PC-9 (cell line): ENCODE measurements around the gene HABP2.

Experiments
- EZH2 ChIP-seq: fragments of 200-600 bp; sonication (generic); IDR thresholded peaks from 2 replicates; pipeline ENCODE4 v1.8.0; 2017; ENCODE audit warnings: antibody characterized with exemption, low read depth
- TF ChIP-seq, protein P1 (sequence below): fragments of 200-600 bp; sonication (generic); conservative IDR thresholded peaks from 2 replicates; pipeline ENCODE4 v1.6.1; 2017; ENCODE audit warnings: mixed run types, antibody characterized with exemption, mild to moderate bottlenecking, moderate library complexity

DNA sequence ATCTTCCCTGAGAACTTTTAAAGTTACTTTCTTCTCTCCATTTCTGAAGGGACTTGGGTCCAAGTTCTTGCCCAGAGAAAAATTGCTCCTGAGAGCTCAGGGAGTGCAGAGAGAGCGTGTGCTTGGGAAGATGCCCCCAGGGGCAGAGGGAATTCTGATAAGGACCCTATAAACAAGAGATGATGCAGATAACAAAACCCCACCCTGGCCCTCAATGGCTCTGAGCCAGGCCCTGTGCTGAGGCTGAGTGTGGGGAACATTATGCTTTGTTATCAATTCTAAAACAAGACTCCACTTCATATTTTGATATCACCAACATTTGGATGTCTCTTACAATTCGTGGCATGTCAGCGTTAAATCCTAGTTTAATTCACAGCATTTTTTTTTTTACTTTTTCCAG lies 34.4 kb upstream of the HABP2 start:
- TF ChIP-seq, protein P1, sequence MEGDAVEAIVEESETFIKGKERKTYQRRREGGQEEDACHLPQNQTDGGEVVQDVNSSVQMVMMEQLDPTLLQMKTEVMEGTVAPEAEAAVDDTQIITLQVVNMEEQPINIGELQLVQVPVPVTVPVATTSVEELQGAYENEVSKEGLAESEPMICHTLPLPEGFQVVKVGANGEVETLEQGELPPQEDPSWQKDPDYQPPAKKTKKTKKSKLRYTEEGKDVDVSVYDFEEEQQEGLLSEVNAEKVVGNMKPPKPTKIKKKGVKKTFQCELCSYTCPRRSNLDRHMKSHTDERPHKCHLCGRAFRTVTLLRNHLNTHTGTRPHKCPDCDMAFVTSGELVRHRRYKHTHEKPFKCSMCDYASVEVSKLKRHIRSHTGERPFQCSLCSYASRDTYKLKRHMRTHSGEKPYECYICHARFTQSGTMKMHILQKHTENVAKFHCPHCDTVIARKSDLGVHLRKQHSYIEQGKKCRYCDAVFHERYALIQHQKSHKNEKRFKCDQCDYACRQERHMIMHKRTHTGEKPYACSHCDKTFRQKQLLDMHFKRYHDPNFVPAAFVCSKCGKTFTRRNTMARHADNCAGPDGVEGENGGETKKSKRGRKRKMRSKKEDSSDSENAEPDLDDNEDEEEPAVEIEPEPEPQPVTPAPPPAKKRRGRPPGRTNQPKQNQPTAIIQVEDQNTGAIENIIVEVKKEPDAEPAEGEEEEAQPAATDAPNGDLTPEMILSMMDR, result no peak
- no peak for TF ChIP-seq EZH2
